Transverse colon (tissue), 3 donors: ENCODE results near the gene GLYATL1B.

Experiments
- EP300 ChIP-seq: sonication (generic); formaldehyde crosslinking; IDR thresholded peaks from one replicate; pipeline ENCODE4 v1.6.1; 2017; ENCODE audit warnings: antibody characterized with exemption, low read depth
- POLR2A ChIP-seq: fragments of 450-650 bp; IDR thresholded peaks from one replicate; pipeline ENCODE4 v1.6.1; 2016; ENCODE audit warnings: antibody characterized with exemption, mild to moderate bottlenecking, moderate library complexity
- TF ChIP-seq, protein P1 (sequence below), 5 experiments: fragments of 200-600 bp in 3 of 5; fragments of 450-650 bp in 2 of 5; sonication (generic) in 3 of 5; IDR thresholded peaks; 1 replicate in 2 of 5; 2 replicates in 3 of 5; pipeline ENCODE4 v1.5.1; 2016 to 2017; ENCODE audit warnings: antibody characterized with exemption in 5 of 5, inconsistent platforms in 3 of 5, mild to moderate bottlenecking in 2 of 5, moderate library complexity in 1 of 5

- TF ChIP-seq, protein P1, sequence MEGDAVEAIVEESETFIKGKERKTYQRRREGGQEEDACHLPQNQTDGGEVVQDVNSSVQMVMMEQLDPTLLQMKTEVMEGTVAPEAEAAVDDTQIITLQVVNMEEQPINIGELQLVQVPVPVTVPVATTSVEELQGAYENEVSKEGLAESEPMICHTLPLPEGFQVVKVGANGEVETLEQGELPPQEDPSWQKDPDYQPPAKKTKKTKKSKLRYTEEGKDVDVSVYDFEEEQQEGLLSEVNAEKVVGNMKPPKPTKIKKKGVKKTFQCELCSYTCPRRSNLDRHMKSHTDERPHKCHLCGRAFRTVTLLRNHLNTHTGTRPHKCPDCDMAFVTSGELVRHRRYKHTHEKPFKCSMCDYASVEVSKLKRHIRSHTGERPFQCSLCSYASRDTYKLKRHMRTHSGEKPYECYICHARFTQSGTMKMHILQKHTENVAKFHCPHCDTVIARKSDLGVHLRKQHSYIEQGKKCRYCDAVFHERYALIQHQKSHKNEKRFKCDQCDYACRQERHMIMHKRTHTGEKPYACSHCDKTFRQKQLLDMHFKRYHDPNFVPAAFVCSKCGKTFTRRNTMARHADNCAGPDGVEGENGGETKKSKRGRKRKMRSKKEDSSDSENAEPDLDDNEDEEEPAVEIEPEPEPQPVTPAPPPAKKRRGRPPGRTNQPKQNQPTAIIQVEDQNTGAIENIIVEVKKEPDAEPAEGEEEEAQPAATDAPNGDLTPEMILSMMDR (IDR thresholded peaks at IDR 0.05), result no peak
- no peak for TF ChIP-seq POLR2A
- TF ChIP-seq EP300, result no peak
These were observed 17.0 kb upstream of the GLYATL1B start for GRCh38 chr11:59069087-59069486.
